GM23338 (cell line): ENCODE results near the gene SLIT2. TPM values are rescaled to one million over a fixed set of nuclear protein-coding genes. Genes with fewer than 3 reads are reported as not detected.

ENCODE experiments used
- ATAC-seq: fragments of 200-7000 bp; cut with Tn5 transposase; 3 replicates; pipeline ENCODE4 v1.9.1; 2020
- DNase-seq: peaks from one replicate; pipeline ENCODE4 v3.0.0-alpha.2; 2015; ENCODE audit warnings: low spot score
- H2AFZ ChIP-seq: fragments of 200-600 bp; sonication (generic); 2 replicates; pipeline ENCODE4 v1.8.0; 2016; ENCODE audit warnings: antibody characterized with exemption, mild to moderate bottlenecking, moderate library complexity
- H3F3A ChIP-seq: fragments of 200-600 bp; sonication (generic); replicated peaks from 2 replicates; pipeline ENCODE4 v1.8.0; 2017; ENCODE audit warnings: antibody characterized with exemption, mixed run types, low read depth
- H3K27ac ChIP-seq: fragments of 200-600 bp; sonication (generic); 2 replicates; pipeline ENCODE4 v1.6.1; 2016; ENCODE audit warnings: low read depth
- H3K27me3 ChIP-seq: fragments of 200-600 bp; sonication (generic); 2 replicates; pipeline ENCODE4 v1.8.0; 2016; ENCODE audit warnings: mild to moderate bottlenecking, mixed run types, moderate library complexity; ENCODE audit not compliant: insufficient read depth
- H3K36me3 ChIP-seq: fragments of 200-600 bp; sonication (generic); 2 replicates; pipeline ENCODE4 v1.8.0; 2016; ENCODE audit warnings: mild to moderate bottlenecking; ENCODE audit not compliant: insufficient read depth
- H3K4me1 ChIP-seq: fragments of 200-600 bp; sonication (generic); 2 replicates; pipeline ENCODE4 v1.8.0; 2016; ENCODE audit warnings: mild to moderate bottlenecking, moderate library complexity; ENCODE audit not compliant: insufficient read depth
- H3K4me2 ChIP-seq: fragments of 200-600 bp; sonication (generic); 2 replicates; pipeline ENCODE4 v1.7.1; 2017; ENCODE audit warnings: mixed run types
- H3K4me3 ChIP-seq: fragments of 200-600 bp; sonication (generic); 2 replicates; pipeline ENCODE4 v1.6.1; 2016; ENCODE audit warnings: mixed run types
- H3K79me2 ChIP-seq: fragments of 200-600 bp; sonication (generic); replicated peaks from 2 replicates; pipeline ENCODE4 v1.8.0; 2017; ENCODE audit warnings: mild to moderate bottlenecking; ENCODE audit not compliant: insufficient read depth
- H3K9me2 ChIP-seq: fragments of 200-600 bp; sonication (generic); 2 replicates; pipeline ENCODE4 v1.8.0; 2017; ENCODE audit not compliant: insufficient read depth
- H4K20me1 ChIP-seq: fragments of 200-600 bp; sonication (generic); replicated peaks from 2 replicates; pipeline ENCODE4 v1.8.0; 2017; ENCODE audit warnings: mild to moderate bottlenecking; ENCODE audit not compliant: insufficient read depth
- H3K27ac Mint-ChIP-seq: 2 replicates; pipeline ENCODE4 v1.8.0; 2020; ENCODE audit warnings: inconsistent platforms, mild to moderate bottlenecking, moderate library complexity, mixed read lengths
- H3K27me3 Mint-ChIP-seq: 3 replicates; pipeline ENCODE4 v1.8.0; 2022; ENCODE audit warnings: low read depth, mild to moderate bottlenecking, moderate library complexity, mixed read lengths, inconsistent platforms; ENCODE audit not compliant: insufficient read depth, poor library complexity
- H3K36me3 Mint-ChIP-seq: 3 replicates; pipeline ENCODE4 v1.8.0; 2021; ENCODE audit warnings: low read depth, mild to moderate bottlenecking, inconsistent platforms, moderate library complexity, mixed read lengths
- H3K4me1 Mint-ChIP-seq: 3 replicates; pipeline ENCODE4 v1.8.0; 2020; ENCODE audit warnings: mild to moderate bottlenecking, inconsistent platforms, mixed read lengths
- H3K4me3 Mint-ChIP-seq: 3 replicates; pipeline ENCODE4 v1.8.0; 2021; ENCODE audit warnings: moderate library complexity, mild to moderate bottlenecking, inconsistent platforms, mixed read lengths
- H3K9me3 Mint-ChIP-seq: 3 replicates; pipeline ENCODE4 v1.8.0; 2020; ENCODE audit warnings: moderate library complexity, mild to moderate bottlenecking, inconsistent platforms, mixed read lengths
- CREB1 ChIP-seq: fragments of 250-450 bp; sonication (Bioruptor Pico); IDR thresholded peaks from 2 replicates; pipeline ENCODE4 v1.5.0; 2020; ENCODE audit warnings: low read depth, mild to moderate bottlenecking, moderate library complexity
- EZH2 ChIP-seq: fragments of 200-600 bp; sonication (generic); IDR thresholded peaks from one replicate; pipeline ENCODE4 v1.8.0; 2017; ENCODE audit warnings: antibody characterized with exemption, mild to moderate bottlenecking, low read depth; ENCODE audit not compliant: unreplicated experiment
- EZH2phosphoT487 ChIP-seq: fragments of 200-600 bp; sonication (generic); IDR thresholded peaks from one replicate; pipeline ENCODE4 v1.8.1; 2018; ENCODE audit warnings: antibody characterized with exemption; ENCODE audit not compliant: unreplicated experiment
- JUNB ChIP-seq: IDR thresholded peaks from one replicate; pipeline ENCODE4 v1.6.1; 2016; ENCODE audit warnings: antibody characterized with exemption; ENCODE audit not compliant: unreplicated experiment
- NANOG ChIP-seq: IDR thresholded peaks from 2 replicates; pipeline ENCODE4 v1.6.1; 2016; ENCODE audit warnings: antibody characterized with exemption, borderline replicate concordance
- POLR2AphosphoS5 ChIP-seq: IDR thresholded peaks from 2 replicates; pipeline ENCODE4 v1.6.1; 2016; ENCODE audit warnings: antibody characterized with exemption, low read depth
- STAT1 ChIP-seq: IDR thresholded peaks from one replicate; pipeline ENCODE4 v1.6.1; 2016; ENCODE audit warnings: antibody characterized with exemption; ENCODE audit not compliant: unreplicated experiment
- ZNF114 ChIP-seq: fragments of 250-450 bp; sonication (Bioruptor Pico); IDR thresholded peaks from 2 replicates; pipeline ENCODE4 v1.5.0; 2020; ENCODE audit warnings: mild to moderate bottlenecking, moderate library complexity
- ZNF331 ChIP-seq: fragments of 250-450 bp; sonication (Bioruptor Pico); IDR thresholded peaks from 2 replicates; pipeline ENCODE4 v1.5.0; 2020; ENCODE audit warnings: low read depth, mild to moderate bottlenecking, moderate library complexity
- polyA plus RNA-seq: library from polyadenylated mRNA; unstranded; fragments of >200 nt; fragmentation: Nextera tagmentation; extraction: Ambion mirVana; gene quantifications from 2 replicates; pipeline ENCODE4 v1.2.1, GENCODE V29; 2016
- total RNA-seq: library from RNA; depleted of rRNA; stranded (reverse); fragments of >200 nt; shearing (Covaris generic); gene quantifications from 2 replicates; pipeline ENCODE4 v1.2.3, GENCODE V29; 2014
- TF ChIP-seq, protein P1 (sequence below), 2 experiments: fragments of 200-600 bp in 1 of 2; sonication (generic) in 1 of 2; conservative IDR thresholded peaks; 2 replicates each; pipeline versions ENCODE4 v1.5.1 to v1.6.1; 2016 to 2017; ENCODE audit warnings: antibody characterized with exemption in 2 of 2, low read depth in 2 of 2, mild to moderate bottlenecking in 2 of 2, moderate library complexity in 1 of 2
- TF ChIP-seq, protein P2 (sequence below): IDR thresholded peaks from one replicate; pipeline ENCODE4 v1.6.1; 2018; ENCODE audit warnings: antibody characterized with exemption; ENCODE audit not compliant: unreplicated experiment
- TF ChIP-seq, protein P3 (sequence below): IDR thresholded peaks from 2 replicates; pipeline ENCODE4 v1.6.1; 2016; ENCODE audit warnings: antibody characterized with exemption
- TF ChIP-seq, protein P4 (sequence below): fragments of 250-450 bp; sonication (Bioruptor Pico); IDR thresholded peaks from 2 replicates; pipeline ENCODE4 v1.5.0; 2020; ENCODE audit warnings: mild to moderate bottlenecking, moderate library complexity

Gene SLIT2
- total and polyA plus RNA-seq, 2 experiments from 2014 or later: 5.2 to 5.6 TPM

DNA sequence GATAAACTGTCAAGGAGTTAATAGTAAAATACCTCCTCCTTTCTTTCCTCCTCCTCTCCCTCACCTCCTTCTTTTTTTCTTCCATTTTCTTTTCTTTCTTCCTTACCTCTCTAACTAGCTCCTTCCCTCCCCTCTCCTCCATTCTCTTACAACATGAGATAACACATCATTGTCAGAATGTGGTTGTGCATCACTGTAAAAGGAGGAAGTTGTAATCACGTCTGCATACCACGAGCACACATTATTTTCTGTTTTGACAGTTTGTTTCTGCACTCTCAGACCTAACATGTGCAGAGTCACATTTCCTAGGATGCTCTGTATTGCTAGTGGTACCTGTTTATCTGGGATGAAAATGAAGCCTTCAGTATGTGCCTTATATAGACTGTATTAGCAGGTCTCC lies 9.1 kb downstream of the SLIT2 start:
- H3K9me3 Mint-ChIP-seq: no peaks in the 10 kb centered on the region
- H2AFZ ChIP-seq: no peak overlapping the region
- peaks cover 29% of the 10 kb centered on the region for H3K27me3 ChIP-seq
- no peaks in the 10 kb centered on the region for H3F3A ChIP-seq
- no peaks in the 10 kb centered on the region for H3K9me2 ChIP-seq
- no peaks in the 10 kb centered on the region for H3K36me3 ChIP-seq
- no peak overlapping the region for H3K4me3 Mint-ChIP-seq
- H3K79me2 ChIP-seq: no peaks in the 10 kb centered on the region
- H3K4me1 ChIP-seq: peaks cover 23% of the 10 kb centered on the region
- no peak overlapping the region for H3K27ac Mint-ChIP-seq
- ATAC-seq (no peak), DNase-seq (no peak)
- H3K4me2 ChIP-seq: no peak overlapping the region
- no peaks in the 10 kb centered on the region for H4K20me1 ChIP-seq
- H3K27ac ChIP-seq: no peak overlapping the region
- H3K36me3 Mint-ChIP-seq: no peaks in the 10 kb centered on the region; the same call in 2 of the 3 replicates
- H3K4me1 Mint-ChIP-seq: peaks cover 14% of the 10 kb centered on the region
- H3K27me3 Mint-ChIP-seq: peaks cover 8% of the 10 kb centered on the region
- TF ChIP-seq, protein P1, sequence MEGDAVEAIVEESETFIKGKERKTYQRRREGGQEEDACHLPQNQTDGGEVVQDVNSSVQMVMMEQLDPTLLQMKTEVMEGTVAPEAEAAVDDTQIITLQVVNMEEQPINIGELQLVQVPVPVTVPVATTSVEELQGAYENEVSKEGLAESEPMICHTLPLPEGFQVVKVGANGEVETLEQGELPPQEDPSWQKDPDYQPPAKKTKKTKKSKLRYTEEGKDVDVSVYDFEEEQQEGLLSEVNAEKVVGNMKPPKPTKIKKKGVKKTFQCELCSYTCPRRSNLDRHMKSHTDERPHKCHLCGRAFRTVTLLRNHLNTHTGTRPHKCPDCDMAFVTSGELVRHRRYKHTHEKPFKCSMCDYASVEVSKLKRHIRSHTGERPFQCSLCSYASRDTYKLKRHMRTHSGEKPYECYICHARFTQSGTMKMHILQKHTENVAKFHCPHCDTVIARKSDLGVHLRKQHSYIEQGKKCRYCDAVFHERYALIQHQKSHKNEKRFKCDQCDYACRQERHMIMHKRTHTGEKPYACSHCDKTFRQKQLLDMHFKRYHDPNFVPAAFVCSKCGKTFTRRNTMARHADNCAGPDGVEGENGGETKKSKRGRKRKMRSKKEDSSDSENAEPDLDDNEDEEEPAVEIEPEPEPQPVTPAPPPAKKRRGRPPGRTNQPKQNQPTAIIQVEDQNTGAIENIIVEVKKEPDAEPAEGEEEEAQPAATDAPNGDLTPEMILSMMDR (conservative IDR thresholded peaks at IDR 0.05; ENCODE audit: low read depth in 2 of 2): no peak
- no peak for TF ChIP-seq POLR2AphosphoS5
- TF ChIP-seq STAT1: no peak
- no peak for TF ChIP-seq ZNF331 (CRISPR knock-in tag)
- TF ChIP-seq, protein P2, sequence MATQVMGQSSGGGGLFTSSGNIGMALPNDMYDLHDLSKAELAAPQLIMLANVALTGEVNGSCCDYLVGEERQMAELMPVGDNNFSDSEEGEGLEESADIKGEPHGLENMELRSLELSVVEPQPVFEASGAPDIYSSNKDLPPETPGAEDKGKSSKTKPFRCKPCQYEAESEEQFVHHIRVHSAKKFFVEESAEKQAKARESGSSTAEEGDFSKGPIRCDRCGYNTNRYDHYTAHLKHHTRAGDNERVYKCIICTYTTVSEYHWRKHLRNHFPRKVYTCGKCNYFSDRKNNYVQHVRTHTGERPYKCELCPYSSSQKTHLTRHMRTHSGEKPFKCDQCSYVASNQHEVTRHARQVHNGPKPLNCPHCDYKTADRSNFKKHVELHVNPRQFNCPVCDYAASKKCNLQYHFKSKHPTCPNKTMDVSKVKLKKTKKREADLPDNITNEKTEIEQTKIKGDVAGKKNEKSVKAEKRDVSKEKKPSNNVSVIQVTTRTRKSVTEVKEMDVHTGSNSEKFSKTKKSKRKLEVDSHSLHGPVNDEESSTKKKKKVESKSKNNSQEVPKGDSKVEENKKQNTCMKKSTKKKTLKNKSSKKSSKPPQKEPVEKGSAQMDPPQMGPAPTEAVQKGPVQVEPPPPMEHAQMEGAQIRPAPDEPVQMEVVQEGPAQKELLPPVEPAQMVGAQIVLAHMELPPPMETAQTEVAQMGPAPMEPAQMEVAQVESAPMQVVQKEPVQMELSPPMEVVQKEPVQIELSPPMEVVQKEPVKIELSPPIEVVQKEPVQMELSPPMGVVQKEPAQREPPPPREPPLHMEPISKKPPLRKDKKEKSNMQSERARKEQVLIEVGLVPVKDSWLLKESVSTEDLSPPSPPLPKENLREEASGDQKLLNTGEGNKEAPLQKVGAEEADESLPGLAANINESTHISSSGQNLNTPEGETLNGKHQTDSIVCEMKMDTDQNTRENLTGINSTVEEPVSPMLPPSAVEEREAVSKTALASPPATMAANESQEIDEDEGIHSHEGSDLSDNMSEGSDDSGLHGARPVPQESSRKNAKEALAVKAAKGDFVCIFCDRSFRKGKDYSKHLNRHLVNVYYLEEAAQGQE: no peak
- TF ChIP-seq EZH2: no peak
- TF ChIP-seq, protein P3, sequence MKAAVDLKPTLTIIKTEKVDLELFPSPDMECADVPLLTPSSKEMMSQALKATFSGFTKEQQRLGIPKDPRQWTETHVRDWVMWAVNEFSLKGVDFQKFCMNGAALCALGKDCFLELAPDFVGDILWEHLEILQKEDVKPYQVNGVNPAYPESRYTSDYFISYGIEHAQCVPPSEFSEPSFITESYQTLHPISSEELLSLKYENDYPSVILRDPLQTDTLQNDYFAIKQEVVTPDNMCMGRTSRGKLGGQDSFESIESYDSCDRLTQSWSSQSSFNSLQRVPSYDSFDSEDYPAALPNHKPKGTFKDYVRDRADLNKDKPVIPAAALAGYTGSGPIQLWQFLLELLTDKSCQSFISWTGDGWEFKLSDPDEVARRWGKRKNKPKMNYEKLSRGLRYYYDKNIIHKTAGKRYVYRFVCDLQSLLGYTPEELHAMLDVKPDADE: no peak
- TF ChIP-seq, protein P4, sequence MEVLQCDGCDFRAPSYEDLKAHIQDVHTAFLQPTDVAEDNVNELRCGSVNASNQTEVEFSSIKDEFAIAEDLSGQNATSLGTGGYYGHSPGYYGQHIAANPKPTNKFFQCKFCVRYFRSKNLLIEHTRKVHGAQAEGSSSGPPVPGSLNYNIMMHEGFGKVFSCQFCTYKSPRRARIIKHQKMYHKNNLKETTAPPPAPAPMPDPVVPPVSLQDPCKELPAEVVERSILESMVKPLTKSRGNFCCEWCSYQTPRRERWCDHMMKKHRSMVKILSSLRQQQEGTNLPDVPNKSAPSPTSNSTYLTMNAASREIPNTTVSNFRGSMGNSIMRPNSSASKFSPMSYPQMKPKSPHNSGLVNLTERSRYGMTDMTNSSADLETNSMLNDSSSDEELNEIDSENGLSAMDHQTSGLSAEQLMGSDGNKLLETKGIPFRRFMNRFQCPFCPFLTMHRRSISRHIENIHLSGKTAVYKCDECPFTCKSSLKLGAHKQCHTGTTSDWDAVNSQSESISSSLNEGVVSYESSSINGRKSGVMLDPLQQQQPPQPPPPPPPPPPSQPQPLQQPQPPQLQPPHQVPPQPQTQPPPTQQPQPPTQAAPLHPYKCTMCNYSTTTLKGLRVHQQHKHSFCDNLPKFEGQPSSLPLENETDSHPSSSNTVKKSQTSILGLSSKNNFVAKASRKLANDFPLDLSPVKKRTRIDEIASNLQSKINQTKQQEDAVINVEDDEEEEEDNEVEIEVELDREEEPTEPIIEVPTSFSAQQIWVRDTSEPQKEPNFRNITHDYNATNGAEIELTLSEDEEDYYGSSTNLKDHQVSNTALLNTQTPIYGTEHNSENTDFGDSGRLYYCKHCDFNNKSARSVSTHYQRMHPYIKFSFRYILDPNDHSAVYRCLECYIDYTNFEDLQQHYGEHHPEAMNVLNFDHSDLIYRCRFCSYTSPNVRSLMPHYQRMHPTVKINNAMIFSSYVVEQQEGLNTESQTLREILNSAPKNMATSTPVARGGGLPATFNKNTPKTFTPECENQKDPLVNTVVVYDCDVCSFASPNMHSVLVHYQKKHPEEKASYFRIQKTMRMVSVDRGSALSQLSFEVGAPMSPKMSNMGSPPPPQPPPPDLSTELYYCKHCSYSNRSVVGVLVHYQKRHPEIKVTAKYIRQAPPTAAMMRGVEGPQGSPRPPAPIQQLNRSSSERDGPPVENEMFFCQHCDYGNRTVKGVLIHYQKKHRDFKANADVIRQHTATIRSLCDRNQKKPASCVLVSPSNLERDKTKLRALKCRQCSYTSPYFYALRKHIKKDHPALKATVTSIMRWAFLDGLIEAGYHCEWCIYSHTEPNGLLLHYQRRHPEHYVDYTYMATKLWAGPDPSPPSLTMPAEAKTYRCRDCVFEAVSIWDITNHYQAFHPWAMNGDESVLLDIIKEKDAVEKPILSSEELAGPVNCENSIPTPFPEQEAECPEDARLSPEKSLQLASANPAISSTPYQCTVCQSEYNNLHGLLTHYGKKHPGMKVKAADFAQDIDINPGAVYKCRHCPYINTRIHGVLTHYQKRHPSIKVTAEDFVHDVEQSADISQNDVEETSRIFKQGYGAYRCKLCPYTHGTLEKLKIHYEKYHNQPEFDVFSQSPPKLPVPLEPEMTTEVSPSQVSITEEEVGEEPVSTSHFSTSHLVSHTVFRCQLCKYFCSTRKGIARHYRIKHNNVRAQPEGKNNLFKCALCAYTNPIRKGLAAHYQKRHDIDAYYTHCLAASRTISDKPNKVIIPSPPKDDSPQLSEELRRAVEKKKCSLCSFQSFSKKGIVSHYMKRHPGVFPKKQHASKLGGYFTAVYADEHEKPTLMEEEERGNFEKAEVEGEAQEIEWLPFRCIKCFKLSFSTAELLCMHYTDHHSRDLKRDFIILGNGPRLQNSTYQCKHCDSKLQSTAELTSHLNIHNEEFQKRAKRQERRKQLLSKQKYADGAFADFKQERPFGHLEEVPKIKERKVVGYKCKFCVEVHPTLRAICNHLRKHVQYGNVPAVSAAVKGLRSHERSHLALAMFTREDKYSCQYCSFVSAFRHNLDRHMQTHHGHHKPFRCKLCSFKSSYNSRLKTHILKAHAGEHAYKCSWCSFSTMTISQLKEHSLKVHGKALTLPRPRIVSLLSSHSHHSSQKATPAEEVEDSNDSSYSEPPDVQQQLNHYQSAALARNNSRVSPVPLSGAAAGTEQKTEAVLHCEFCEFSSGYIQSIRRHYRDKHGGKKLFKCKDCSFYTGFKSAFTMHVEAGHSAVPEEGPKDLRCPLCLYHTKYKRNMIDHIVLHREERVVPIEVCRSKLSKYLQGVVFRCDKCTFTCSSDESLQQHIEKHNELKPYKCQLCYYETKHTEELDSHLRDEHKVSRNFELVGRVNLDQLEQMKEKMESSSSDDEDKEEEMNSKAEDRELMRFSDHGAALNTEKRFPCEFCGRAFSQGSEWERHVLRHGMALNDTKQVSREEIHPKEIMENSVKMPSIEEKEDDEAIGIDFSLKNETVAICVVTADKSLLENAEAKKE (CRISPR knock-in tag): no peak
- no peak for TF ChIP-seq NANOG
- TF ChIP-seq JUNB: no peak
- no peak for TF ChIP-seq EZH2phosphoT487
- TF ChIP-seq CREB1 (CRISPR knock-in tag): no peak
- no peak for TF ChIP-seq ZNF114 (CRISPR knock-in tag)
- H3K4me3 ChIP-seq: no peak overlapping the region
